Measurements from ENCODE around the gene GOSR2. TPM values are rescaled to one million over a fixed set of nuclear protein-coding genes. Genes with fewer than 3 reads are reported as not detected.

GOSR2 gene
- total and polyA plus RNA-seq, 2 donors (not counting 3 experiments of a cell fraction or from before 2014, with no cell fraction given) = 48.6 to 54.7 TPM

GRCh38 chr17:46958041-46958591, 35.2 kb downstream of the GOSR2 start:
- Histone ChIP-seq H3K4me3 (replicated peaks in 1 of 3; ENCODE audit: insufficient read depth in 1 of 3, low read depth in 1 of 3, low read length in 3 of 3) (no peak overlapping the region), H4K20me1 (replicated peaks; ENCODE audit: control insufficient read depth, extremely low read depth, insufficient read depth, low read length) (no peaks in the 10 kb centered on the region), H3K9ac (replicated peaks; ENCODE audit: extremely low read depth, insufficient read depth, low read length) (no peak overlapping the region), H3K9me1 (replicated peaks; ENCODE audit: control insufficient read depth, extremely low read depth, insufficient read depth, low read length) (no peaks in the 10 kb centered on the region), H3K4me2 (ENCODE audit: insufficient read depth, low read length) (no peak overlapping the region), H3K27me3 (ENCODE audit: control insufficient read depth in 2 of 2, insufficient read depth in 2 of 2, low read length in 2 of 2) (peaks cover 0 to 18% of the 10 kb centered on the region in 2 experiments), H2AFZ (ENCODE audit: low read depth, low read length) (no peak overlapping the region), H3K36me3 (ENCODE audit: control insufficient read depth in 2 of 2, extremely low read depth in 1 of 2, insufficient read depth in 2 of 2, low read length in 2 of 2) (no peaks in the 10 kb centered on the region), H3K79me2 (ENCODE audit: control insufficient read depth, insufficient read depth, low read length) (no peaks in the 10 kb centered on the region), H3K4me1 (ENCODE audit: control insufficient read depth, extremely low read depth, insufficient read depth, low read length) (no peaks in the 10 kb centered on the region), H3K27ac (ENCODE audit: insufficient read depth, low read depth, low read length) (no peak overlapping the region), H3K9me3 (replicated peaks; ENCODE audit: control insufficient read depth, insufficient read depth, low read length) (no peaks in the 10 kb centered on the region)
- no peak for FAIRE-seq
- ChIA-PET POLR2A (no interaction called here), CTCF (interaction anchor here (2.1 kb wide), 1 partner anchor 16 kb away, joined by 12 read pairs; no protein-coding TSS in a partner anchor)
- intact Hi-C loops (cut with micrococcal nuclease) (no loop called here), dilution Hi-C loops (cut with MboI; ENCODE audit: extremely low pct_ligation_motif_present, low sequenced_read_pairs) (no loop called here)
- no peak for DNase-seq (ENCODE audit: low read depth, low spot score)
- BruUV-seq (replicated peaks) = no TSS peak
- no peak for TF ChIP-seq POLR2AphosphoS5 (IDR thresholded peaks at IDR 0.05; ENCODE audit: insufficient read depth, low read depth, low read length)
- TF ChIP-seq MYC (IDR thresholded peaks at IDR 0.05; ENCODE audit: low read depth, low read length) = no peak
- TF ChIP-seq FOS (IDR thresholded peaks at IDR 0.05; ENCODE audit: borderline replicate concordance, insufficient read depth, low read length) = no peak
- TF ChIP-seq MAX (IDR thresholded peaks at IDR 0.05; ENCODE audit: insufficient read depth, insufficient read length) = no peak
- no peak for TF ChIP-seq POLR2A (IDR thresholded peaks at IDR 0.05; ENCODE audit: low read depth, low read length)
- no peak for TF ChIP-seq JUN (IDR thresholded peaks at IDR 0.05; ENCODE audit: borderline replicate concordance, insufficient read depth, insufficient read length, low read depth)
- no peak for TF ChIP-seq CTCF (IDR thresholded peaks at IDR 0.05; ENCODE audit: extremely low read depth in 1 of 2, insufficient read depth in 1 of 2, low read depth in 1 of 2, low read length in 2 of 2)
- TF ChIP-seq EZH2 (IDR thresholded peaks at IDR 0.05; ENCODE audit: borderline replicate concordance, low read depth, low read length, severe bottlenecking) = no peak
- TF ChIP-seq GATA2 (IDR thresholded peaks at IDR 0.05; ENCODE audit: insufficient read depth, insufficient read length, low read depth, low read length) = no peak
